ENCODE data around the gene OR6C2. TPM values are rescaled to one million over a fixed set of nuclear protein-coding genes. Genes with fewer than 3 reads are reported as not detected.
"Not testable (repeated sequence)": the region's sequence is repeated elsewhere in the genome, so short reads cannot be mapped to it uniquely, and the experiment has no call there.

OR6C2 gene
- total RNA-seq, 1 donor from 2014 or later: not detected

- Mint-ChIP-seq H3K4me1 (ENCODE audit: unreplicated experiment) (no peaks in the 10 kb centered on the region), H3K27me3 (no peaks in the 10 kb centered on the region), H3K9me3 (no peaks in the 10 kb centered on the region), H3K36me3 (no peaks in the 10 kb centered on the region), H3K27ac (no peak overlapping the region), H3K4me3 (no peak overlapping the region)
- TF ChIP-seq CTCF (conservative IDR thresholded peaks at IDR 0.05): no peak
- DNase-seq (ENCODE audit: extremely low spot score, unreplicated experiment): no peak
These were observed 28.4 kb downstream of the OR6C2 start for GRCh38 chr12:55472264-55472663.

- H3K4me1 Mint-ChIP-seq (ENCODE audit: unreplicated experiment); H3K9me3 Mint-ChIP-seq; H3K36me3 Mint-ChIP-seq; DNase-seq (ENCODE audit: extremely low spot score, unreplicated experiment); H3K4me3 Mint-ChIP-seq; H3K27ac Mint-ChIP-seq; H3K27me3 Mint-ChIP-seq: not testable (repeated sequence)
These were observed 35.3 kb downstream of the OR6C2 start for GRCh38 chr12:55479136-55479535.

- H3K27me3 Mint-ChIP-seq; H3K36me3 Mint-ChIP-seq; H3K27ac Mint-ChIP-seq; H3K4me3 Mint-ChIP-seq; H3K9me3 Mint-ChIP-seq; DNase-seq (ENCODE audit: extremely low spot score, unreplicated experiment); H3K4me1 Mint-ChIP-seq (ENCODE audit: unreplicated experiment): not testable (repeated sequence)
These were observed 40.4 kb downstream of the OR6C2 start for GRCh38 chr12:55484284-55484683.

GRCh38 chr12:55492078-55492477, 48.2 kb downstream of the OR6C2 start, which contains the start of gene OR6C68:
TSS of gene OR6C68 (plus strand) at chr12:55492378. CDS start at chr12:55492378, 0 bp downstream.
- Mint-ChIP-seq H3K27me3 (no peaks in the 10 kb centered on the region), H3K36me3 (no peaks in the 10 kb centered on the region), H3K4me1 (ENCODE audit: unreplicated experiment) (no peaks in the 10 kb centered on the region), H3K4me3 (no peak within 1 kb of the TSS), H3K9me3 (no peaks in the 10 kb centered on the region), H3K27ac (no peak within 1 kb of the TSS)
- TF ChIP-seq CTCF (conservative IDR thresholded peaks at IDR 0.05): no peak
- DNase-seq (ENCODE audit: extremely low spot score, unreplicated experiment): no peak

- no peaks in the 10 kb centered on the region for H3K36me3 Mint-ChIP-seq
- H3K4me3 Mint-ChIP-seq: no peak overlapping the region
- peaks cover 5% of the 10 kb centered on the region for H3K4me1 Mint-ChIP-seq (ENCODE audit: unreplicated experiment)
- no peak for TF ChIP-seq CTCF (conservative IDR thresholded peaks at IDR 0.05)
- H3K27ac Mint-ChIP-seq: no peak overlapping the region
- DNase-seq (ENCODE audit: extremely low spot score, unreplicated experiment): no peak
- H3K9me3 Mint-ChIP-seq: no peaks in the 10 kb centered on the region
- no peaks in the 10 kb centered on the region for H3K27me3 Mint-ChIP-seq
These were observed 51.6 kb downstream of the OR6C2 start for GRCh38 chr12:55495490-55495889.

- no peaks in the 10 kb centered on the region for H3K27me3 Mint-ChIP-seq
- peaks cover 5% of the 10 kb centered on the region for H3K4me1 Mint-ChIP-seq (ENCODE audit: unreplicated experiment)
- no peaks in the 10 kb centered on the region for H3K9me3 Mint-ChIP-seq
- no peak for DNase-seq (ENCODE audit: extremely low spot score, unreplicated experiment)
- no peak overlapping the region for H3K27ac Mint-ChIP-seq
- H3K36me3 Mint-ChIP-seq: no peaks in the 10 kb centered on the region
- no peak for TF ChIP-seq CTCF (conservative IDR thresholded peaks at IDR 0.05)
- H3K4me3 Mint-ChIP-seq: no peak overlapping the region
These were observed 55.4 kb downstream of the OR6C2 start for GRCh38 chr12:55499231-55499630.

GRCh38 chr12:55499810-55500252, 56.0 kb downstream of the OR6C2 start:
- no peaks in the 10 kb centered on the region for H3K9me3 Mint-ChIP-seq
- peaks cover 5% of the 10 kb centered on the region for H3K4me1 Mint-ChIP-seq (ENCODE audit: unreplicated experiment)
- TF ChIP-seq CTCF (conservative IDR thresholded peaks at IDR 0.05): no peak
- no peak for DNase-seq (ENCODE audit: extremely low spot score, unreplicated experiment)
- H3K4me3 Mint-ChIP-seq: no peak overlapping the region
- H3K27ac Mint-ChIP-seq: no peak overlapping the region
- H3K27me3 Mint-ChIP-seq: no peaks in the 10 kb centered on the region
- no peaks in the 10 kb centered on the region for H3K36me3 Mint-ChIP-seq

Measured in type B pancreatic cell (in vitro differentiated cells).